Keratinocyte (primary cell): Measurements from ENCODE around the gene ZNF337.
"Not testable (repeated sequence)": the region's sequence is repeated elsewhere in the genome, so short reads cannot be mapped to it uniquely, and the experiment has no call there.

Experiments
- CTCF ChIP-seq, 3 experiments: IDR thresholded peaks in 1 of 3; conservative IDR thresholded peaks in 1 of 3; optimal IDR thresholded peaks in 1 of 3; 2 replicates in 2 of 3; 3 replicates in 1 of 3; pipeline versions ENCODE3 to v1.5.1; 2011; ENCODE audit warnings: low read length in 3 of 3, mild to moderate bottlenecking in 3 of 3, moderate library complexity in 2 of 3, control low read depth in 1 of 3, inconsistent platforms in 1 of 3; ENCODE audit not compliant: insufficient read depth in 2 of 3; ENCODE audit errors: extremely low read depth in 1 of 3
- EZH2 ChIP-seq: IDR thresholded peaks from one replicate; pipeline ENCODE4 v1.6.1; 2012; ENCODE audit warnings: inconsistent platforms, mild to moderate bottlenecking, low read length, moderate library complexity

- not testable (repeated sequence) for TF ChIP-seq CTCF (optimal IDR thresholded peaks at IDR 0.05 in 1 of 3, IDR thresholded peaks at IDR 0.05 in 1 of 3, conservative IDR thresholded peaks at IDR 0.05 in 1 of 3; ENCODE audit: extremely low read depth in 1 of 3, insufficient read depth in 2 of 3, low read length in 3 of 3); EZH2
Observed at GRCh38 chr20:25704303-25704702, 7.7 kb upstream of the ZNF337 start.
